Heart right ventricle (tissue), 16 donors: ENCODE data around the gene GSE1. TPM values are rescaled to one million over a fixed set of nuclear protein-coding genes. Genes with fewer than 3 reads are reported as not detected.

Source experiments
- ATAC-seq, 8 donors: fragments of 200-7000 bp; cut with Tn5 transposase; one replicate each; pipeline ENCODE4 v1.9.1; 2020; ENCODE audit warnings: mild to moderate bottlenecking in 8 of 8, moderate library complexity in 8 of 8, moderate number of reproducible peaks in 1 of 8
- DNase-seq, 2 donors: peaks; one replicate each; pipeline ENCODE4 v3.0.0-alpha.2; 2020
- H3K27ac ChIP-seq, 10 donors: fragments of 200-600 bp; sonication (generic) in 2 of 10; one replicate each; pipeline versions ENCODE4 v1.5.0 to v1.8.0; 2020 to 2022; ENCODE audit warnings: mild to moderate bottlenecking in 3 of 10
- H3K27me3 ChIP-seq, 7 donors: fragments of 200-600 bp; one replicate each; pipeline ENCODE4 v1.8.0; 2021 to 2022; ENCODE audit warnings: mild to moderate bottlenecking in 2 of 7
- H3K36me3 ChIP-seq, 9 donors: fragments of 200-600 bp; sonication (generic) in 1 of 9; one replicate each; pipeline versions ENCODE4 v1.5.0 to v1.8.0; 2020 to 2022; ENCODE audit warnings: mild to moderate bottlenecking in 2 of 9
- H3K4me1 ChIP-seq, 9 donors: fragments of 200-600 bp; sonication (generic) in 1 of 9; one replicate each; pipeline versions ENCODE4 v1.5.0 to v1.8.0; 2020 to 2022; ENCODE audit warnings: mild to moderate bottlenecking in 4 of 9
- H3K4me3 ChIP-seq, 10 donors: fragments of 200-600 bp; sonication (generic) in 2 of 10; one replicate each; pipeline versions ENCODE4 v1.5.0 to v1.8.0; 2020 to 2022; ENCODE audit warnings: mild to moderate bottlenecking in 7 of 10, moderate library complexity in 2 of 10
- H3K9me3 ChIP-seq, 11 donors: fragments of 200-600 bp in 10 of 11; sonication (generic) in 2 of 11; one replicate each; pipeline versions ENCODE4 v1.5.0 to v1.8.0; 2013 to 2022; ENCODE audit warnings: mild to moderate bottlenecking in 2 of 11, control low read depth in 1 of 11, moderate library complexity in 1 of 11
- WGBS, 2 donors: extraction: QIAGEN DNeasy Blood & Tissue Kit; methylation state at CpG; one replicate each; pipeline ENCODE4 v1.1.7; 2013; ENCODE audit warnings: inconsistent platforms in 1 of 2; 5-methylcytosine and 5-hydroxymethylcytosine counted together
- intact Hi-C, 10 donors: fragments of 100-400 bp; cut with DNase I; formaldehyde crosslinking; loops; one replicate each; pipeline versions ENCODE4 v1.11.1 to v1.14.2; 2022
- polyA plus RNA-seq, 2 donors: library from polyadenylated mRNA; stranded (reverse); fragments of 200-250 nt; gene quantifications; one replicate each; pipeline ENCODE4 v1.2.3, GENCODE V29; 2013
- total RNA-seq, 10 donors: library from RNA; stranded (reverse); fragmentation: NEBNext Ultra II Directional in 3 of 10; extraction: Animal tissue kit (Norgen Biotek cat#: 25700) in 3 of 10; gene quantifications; one replicate each; pipeline versions ENCODE4 v1.2.1 to v1.2.4, GENCODE V29; 2021 to 2023
- TF ChIP-seq, protein P1 (sequence below), 9 donors: fragments of 200-600 bp; sonication (generic) in 2 of 9; IDR thresholded peaks; one replicate each; pipeline versions ENCODE4 v1.5.0 to v1.8.0; 2021 to 2022; ENCODE audit warnings: antibody characterized with exemption in 9 of 9, mild to moderate bottlenecking in 5 of 9, moderate library complexity in 1 of 9
- donor health status: Arrhythmogenic right ventricular cardiomyopathy.
- donor health status: ischemic (EF 13 %, LVEDD 7.1; RV severe dilation, severe dysfunction).
- donor health status: healthy with polysubstance abuse.
- donor health status: DM: no; HTN: yes; CAD: no.
- donor health status: DM: no; HTN: no; CAD: no.
- donor health status: ischemic (EF 25% LVEDD 6.9; RV normal size, moderate dysfunction).
- donor health status: ischemic (EF 25% LVEDD 5.7; RV mildly dilated, moderate dysfunction).
- donor health status: healthy.
- donor health status: DM: yes; HTN: yes; CAD: no.
- donor health status: Ischemic cardiomyopathy.
- donor health status: ischemic (EF 35%, LVEDD 5.7; RV mildly dilated, moderate dysfunction).
- donor health status: nonischemic (EF 11% LVEDD 7.7; RV severe dilation, severe dysfunction).
- donor health status: DM: yes; HTN: yes; CAD: no.
- donor health status: PGD.
- donor health status: ischemic (EF 29% LVEDD 5.4; RV normal size, mild dysfunction).
- donor health status: nonischemic (EF 23%, LVEDD 6.1; RV moderate dilation, normal function).

GSE1 gene
- total and polyA plus RNA-seq, 12 donors: 15.6 to 53.2 (median 32.6) TPM

DNA sequence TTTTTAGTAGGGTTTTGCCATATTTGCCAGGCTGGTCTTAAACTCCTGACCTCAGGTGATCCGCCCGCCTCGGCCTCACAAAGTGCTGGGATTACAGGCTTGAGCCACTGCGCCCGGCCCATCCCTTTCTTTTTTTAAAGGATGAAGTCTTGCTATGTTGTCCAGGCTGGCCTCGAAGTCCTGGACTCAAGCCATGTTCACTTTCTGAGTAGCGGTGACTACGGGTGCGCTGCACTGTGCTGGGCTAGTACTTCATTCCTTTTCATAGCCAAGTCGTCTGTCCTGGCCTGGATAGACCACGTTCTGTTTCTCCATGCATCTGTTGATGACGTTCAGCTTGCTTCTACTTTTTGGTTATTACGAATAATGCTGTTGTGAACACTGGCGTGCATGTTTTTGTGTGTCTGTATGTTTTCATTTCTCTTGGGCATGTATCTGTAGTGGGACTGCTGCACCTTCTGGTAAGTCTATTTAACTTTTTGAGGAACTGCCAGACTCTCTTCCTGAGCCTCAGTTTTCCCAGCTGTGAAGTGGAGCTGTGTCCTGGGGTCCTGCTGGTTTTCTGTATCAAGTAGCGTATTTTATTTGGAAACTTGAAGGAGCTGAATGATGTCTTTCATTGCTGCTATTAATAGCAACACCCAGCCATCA is 40.0 kb upstream of the GSE1 start:
- intact Hi-C loops: loop anchor here in 1 of 10 donors (5.0 kb wide), 1 partner anchor 39 kb away; the partner anchor contains the start of gene GSE1
- Histone ChIP-seq H3K27ac (peak overlapping the region; percentile 16 to 83 (median 75)), H3K4me3 (peak overlapping the region in 2 of 10 donors; percentile 29 to 31)

DNA sequence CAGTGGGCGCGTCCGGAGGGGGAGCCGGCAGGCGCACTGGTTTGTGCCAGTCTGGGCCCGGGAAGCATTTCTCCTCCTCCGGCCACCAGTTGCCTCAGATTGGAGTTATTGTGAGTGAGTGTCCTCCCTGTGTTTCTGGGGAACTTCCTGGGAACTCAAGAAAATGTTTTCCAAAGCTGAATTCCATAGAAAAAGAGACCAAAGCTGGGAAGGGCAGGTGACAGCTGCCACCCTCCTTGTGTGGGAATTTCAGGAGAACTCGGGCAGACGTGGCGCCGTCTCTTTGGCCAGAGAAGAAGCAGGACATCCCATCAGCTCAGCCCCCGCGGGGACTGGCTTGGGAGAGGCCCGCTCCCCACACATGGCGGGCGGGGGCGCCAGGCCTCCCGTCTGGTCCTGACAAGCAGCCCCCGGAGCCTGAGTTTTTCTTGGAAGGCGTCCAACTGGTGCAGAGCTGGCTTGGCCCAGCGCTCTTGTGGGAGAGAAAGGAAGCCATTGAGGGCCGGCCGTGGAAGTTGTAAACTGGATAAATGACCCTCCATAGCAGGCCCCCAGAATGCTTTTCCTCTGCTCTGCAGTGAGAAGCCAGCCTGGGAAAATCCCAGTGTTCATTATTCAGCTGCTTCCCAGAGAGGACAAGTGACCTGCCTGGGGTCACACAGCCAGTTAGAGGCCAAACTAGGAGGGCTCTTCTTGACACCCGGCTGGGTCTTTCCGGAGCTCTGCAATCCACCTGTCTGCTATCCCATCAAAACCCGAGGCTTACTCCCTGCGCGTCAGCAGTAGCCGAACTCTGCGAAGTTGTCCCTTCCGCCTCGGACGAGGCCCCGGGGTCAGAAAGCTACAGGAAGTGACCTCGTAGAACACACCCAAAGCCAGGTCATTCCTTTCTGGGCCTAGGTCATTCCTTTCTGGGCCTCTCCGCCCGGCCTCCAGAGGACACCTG is 39.2 kb upstream of the GSE1 start:
- no peaks in the 10 kb centered on the region for H3K36me3 ChIP-seq
- peaks cover 30 to 77% (median 64%) of the 10 kb centered on the region in 9 donors for H3K4me1 ChIP-seq
- no peaks in the 10 kb centered on the region for H3K27me3 ChIP-seq
- peaks cover 0 to 11% (median 0%) of the 10 kb centered on the region in 11 donors for H3K9me3 ChIP-seq
- peak overlapping the region in 8 of 10 donors; percentile 4 to 38 (median 30) for H3K4me3 ChIP-seq
- TF ChIP-seq, protein P1, sequence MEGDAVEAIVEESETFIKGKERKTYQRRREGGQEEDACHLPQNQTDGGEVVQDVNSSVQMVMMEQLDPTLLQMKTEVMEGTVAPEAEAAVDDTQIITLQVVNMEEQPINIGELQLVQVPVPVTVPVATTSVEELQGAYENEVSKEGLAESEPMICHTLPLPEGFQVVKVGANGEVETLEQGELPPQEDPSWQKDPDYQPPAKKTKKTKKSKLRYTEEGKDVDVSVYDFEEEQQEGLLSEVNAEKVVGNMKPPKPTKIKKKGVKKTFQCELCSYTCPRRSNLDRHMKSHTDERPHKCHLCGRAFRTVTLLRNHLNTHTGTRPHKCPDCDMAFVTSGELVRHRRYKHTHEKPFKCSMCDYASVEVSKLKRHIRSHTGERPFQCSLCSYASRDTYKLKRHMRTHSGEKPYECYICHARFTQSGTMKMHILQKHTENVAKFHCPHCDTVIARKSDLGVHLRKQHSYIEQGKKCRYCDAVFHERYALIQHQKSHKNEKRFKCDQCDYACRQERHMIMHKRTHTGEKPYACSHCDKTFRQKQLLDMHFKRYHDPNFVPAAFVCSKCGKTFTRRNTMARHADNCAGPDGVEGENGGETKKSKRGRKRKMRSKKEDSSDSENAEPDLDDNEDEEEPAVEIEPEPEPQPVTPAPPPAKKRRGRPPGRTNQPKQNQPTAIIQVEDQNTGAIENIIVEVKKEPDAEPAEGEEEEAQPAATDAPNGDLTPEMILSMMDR (IDR thresholded peaks at IDR 0.05): peak in 3 of 9 donors; percentile 8 to 17 (median 14)
- H3K27ac ChIP-seq: peak overlapping the region; percentile 16 to 83 (median 75)
- intact Hi-C loops: loop anchor here in 1 of 10 donors (5.0 kb wide), 1 partner anchor 38 kb away; the partner anchor contains the start of gene GSE1
- ATAC-seq (peak; percentile 70 to 88 (median 81)), DNase-seq (peak; percentile 82 to 90)
- 18 to 20% methylated on average over 37 of the region's 37 CpGs for WGBS, 2 donors

More for the DNA sequence above, 40.0 kb upstream of the GSE1 start:
- no peaks in the 10 kb centered on the region for H3K27me3 ChIP-seq
- H3K9me3 ChIP-seq: peaks cover 0 to 11% (median 0%) of the 10 kb centered on the region in 11 donors
- peaks cover 30 to 81% (median 64%) of the 10 kb centered on the region in 9 donors for H3K4me1 ChIP-seq
- no peaks in the 10 kb centered on the region for H3K36me3 ChIP-seq
- no peak for ATAC-seq
- TF ChIP-seq, protein P1 (IDR thresholded peaks at IDR 0.05): no peak
- DNase-seq: no peak
- 73 to 77% methylated on average over 15 of the region's 15 CpGs for WGBS, 2 donors

DNA sequence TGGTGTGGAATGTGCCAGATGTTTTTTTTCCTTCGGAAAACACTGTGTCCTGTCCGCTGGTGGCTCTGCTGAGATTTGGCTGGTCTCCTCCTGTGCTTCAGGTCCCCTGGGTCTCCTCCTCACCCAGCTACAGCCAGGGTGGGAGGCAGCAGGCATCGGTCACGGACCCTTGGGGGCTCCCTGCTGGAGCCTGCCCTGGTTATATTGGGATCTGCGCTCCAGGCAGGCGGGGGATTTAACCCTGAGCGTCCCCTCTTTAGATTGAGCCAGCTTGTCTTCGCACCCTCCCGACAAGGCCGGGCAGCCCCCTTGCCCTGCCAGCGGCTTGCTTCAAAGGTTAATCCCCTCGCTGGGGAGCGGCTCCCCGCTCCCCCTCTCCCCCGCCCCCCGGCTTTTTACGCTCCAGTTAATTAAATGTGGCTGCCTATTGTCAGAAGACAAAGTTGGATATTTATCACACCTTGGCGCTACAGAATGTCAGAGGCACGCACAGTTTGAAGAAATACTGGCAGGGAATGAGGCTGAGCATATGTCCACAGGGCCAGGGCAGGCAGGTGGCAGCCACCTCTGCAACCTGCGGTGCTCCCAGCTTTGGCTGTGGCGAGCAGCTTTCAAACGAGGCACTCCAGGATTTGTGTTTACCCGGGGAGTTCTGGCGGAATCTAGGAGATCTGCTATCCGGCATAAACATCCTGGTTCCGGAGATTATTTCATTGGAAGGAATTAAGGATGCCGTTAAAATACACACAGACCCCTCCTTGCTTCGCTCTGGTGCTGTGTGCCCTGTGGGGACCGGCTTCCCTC is 38.2 kb upstream of the GSE1 start:
- WGBS, 2 donors: 40 to 43% methylated on average over 29 of the region's 29 CpGs
- TF ChIP-seq, protein P1 (IDR thresholded peaks at IDR 0.05): no peak
- no peaks in the 10 kb centered on the region for H3K36me3 ChIP-seq
- H3K4me1 ChIP-seq: peaks cover 30 to 78% (median 61%) of the 10 kb centered on the region in 9 donors
- H3K27ac ChIP-seq: peak overlapping the region in 9 of 10 donors; percentile 37 to 83 (median 76)
- no peaks in the 10 kb centered on the region for H3K27me3 ChIP-seq
- intact Hi-C loops: loop anchor here in 1 of 10 donors (5.0 kb wide), 1 partner anchor 37 kb away; the partner anchor contains the start of gene GSE1
- DNase-seq (no peak), ATAC-seq (peak in 2 of 8 donors; percentile 16 to 19)
- peak overlapping the region in 6 of 10 donors; percentile 9 to 38 (median 30) for H3K4me3 ChIP-seq
- peaks cover 0 to 2% (median 0%) of the 10 kb centered on the region in 11 donors for H3K9me3 ChIP-seq
